Suprapubic skin (tissue), 4 donors: ENCODE measurements around the gene KLHL25. TPM values are rescaled to one million over a fixed set of nuclear protein-coding genes. Genes with fewer than 3 reads are reported as not detected.

Experiments used
- DNase-seq, 2 donors: peaks; one replicate each; pipeline ENCODE4 v3.0.0-alpha.2; 2019; ENCODE audit warnings: low spot score in 2 of 2
- H3K27ac ChIP-seq: fragments of 200-600 bp; sonication (generic); one replicate; pipeline ENCODE4 v1.5.1; 2019
- H3K27me3 ChIP-seq: fragments of 200-600 bp; sonication (generic); one replicate; pipeline ENCODE4 v1.5.1; 2019
- H3K36me3 ChIP-seq: fragments of 200-600 bp; sonication (generic); one replicate; pipeline ENCODE4 v1.5.1; 2019
- H3K4me1 ChIP-seq: fragments of 200-600 bp; sonication (generic); one replicate; pipeline ENCODE4 v1.5.1; 2019
- H3K4me3 ChIP-seq: fragments of 200-600 bp; sonication (generic); one replicate; pipeline ENCODE4 v1.5.1; 2019; ENCODE audit warnings: mild to moderate bottlenecking
- H3K9me3 ChIP-seq: fragments of 200-600 bp; sonication (generic); one replicate; pipeline ENCODE4 v1.5.1; 2019
- CTCF ChIP-seq, 2 donors: fragments of 200-600 bp in 1 of 2; fragments of 450-650 bp in 1 of 2; sonication (generic) in 1 of 2; IDR thresholded peaks; one replicate each; pipeline ENCODE4 v1.5.1; 2016 to 2019; ENCODE audit warnings: antibody characterized with exemption in 2 of 2, mild to moderate bottlenecking in 1 of 2, moderate library complexity in 1 of 2
- EP300 ChIP-seq: sonication (generic); formaldehyde crosslinking; IDR thresholded peaks from one replicate; pipeline ENCODE4 v1.6.1; 2017; ENCODE audit warnings: antibody characterized with exemption
- POLR2A ChIP-seq, 2 donors: fragments of 450-650 bp; IDR thresholded peaks; one replicate each; pipeline ENCODE4 v1.6.1; 2017; ENCODE audit warnings: antibody characterized with exemption in 2 of 2, mild to moderate bottlenecking in 2 of 2, moderate library complexity in 2 of 2
- POLR2AphosphoS5 ChIP-seq, 3 donors: sonication (generic); formaldehyde crosslinking; IDR thresholded peaks; one replicate each; pipeline ENCODE4 v1.6.1; 2017; ENCODE audit warnings: antibody characterized with exemption in 3 of 3
- WGBS: methylation state at CpG from one replicate; pipeline ENCODE4 v1.1.5; 2018; 5-methylcytosine and 5-hydroxymethylcytosine counted together
- total RNA-seq, 4 donors: library from RNA; depleted of rRNA; stranded (reverse); fragments of >200 nt; gene quantifications; one replicate each; pipeline ENCODE4 v1.1.0, GENCODE V29; 2016

Gene KLHL25
- total RNA-seq, 4 donors from 2014 or later: 14.4 to 24.8 (median 18.5) TPM

- no peak overlapping the region for H3K4me3 ChIP-seq
- TF ChIP-seq EP300 (no peak), POLR2A (IDR thresholded peaks at IDR 0.05) (no peak), POLR2AphosphoS5 (IDR thresholded peaks at IDR 0.05) (no peak), CTCF (IDR thresholded peaks at IDR 0.05) (no peak)
- WGBS: 38% methylated on average over 2 of the region's 3 CpGs
- no peaks in the 10 kb centered on the region for H3K27me3 ChIP-seq
- H3K36me3 ChIP-seq: peaks cover 18% of the 10 kb centered on the region
- peaks cover 31% of the 10 kb centered on the region for H3K4me1 ChIP-seq
- no peak for DNase-seq
- H3K9me3 ChIP-seq: no peaks in the 10 kb centered on the region
- H3K27ac ChIP-seq: no peak overlapping the region
Measured at GRCh38 chr15:85764649-85765277, 30.0 kb downstream of the KLHL25 start.

- H3K27me3 ChIP-seq: no peaks in the 10 kb centered on the region
- WGBS: 92% methylated on average over 23 of the region's 28 CpGs
- H3K27ac ChIP-seq: no peak overlapping the region
- H3K4me3 ChIP-seq: no peak overlapping the region
- H3K36me3 ChIP-seq: peaks cover 22% of the 10 kb centered on the region
- TF ChIP-seq CTCF (IDR thresholded peaks at IDR 0.05) (no peak), POLR2AphosphoS5 (IDR thresholded peaks at IDR 0.05) (no peak), POLR2A (IDR thresholded peaks at IDR 0.05) (no peak), EP300 (no peak)
- peaks cover 29% of the 10 kb centered on the region for H3K4me1 ChIP-seq
- no peak for DNase-seq
- H3K9me3 ChIP-seq: no peaks in the 10 kb centered on the region
Measured at GRCh38 chr15:85763673-85764633, 30.8 kb downstream of the KLHL25 start.

- H3K36me3 ChIP-seq: peaks cover 22% of the 10 kb centered on the region
- WGBS: 93% methylated on average over 16 of the region's 16 CpGs
- H3K4me1 ChIP-seq: peaks cover 29% of the 10 kb centered on the region
- H3K9me3 ChIP-seq: no peaks in the 10 kb centered on the region
- no peak for TF ChIP-seq POLR2A (IDR thresholded peaks at IDR 0.05)
- no peak for TF ChIP-seq POLR2AphosphoS5 (IDR thresholded peaks at IDR 0.05)
- TF ChIP-seq CTCF (IDR thresholded peaks at IDR 0.05): no peak
- no peak overlapping the region for H3K4me3 ChIP-seq
- H3K27me3 ChIP-seq: no peaks in the 10 kb centered on the region
- no peak for DNase-seq
- no peak overlapping the region for H3K27ac ChIP-seq
Measured at GRCh38 chr15:85763157-85763556, 31.6 kb downstream of the KLHL25 start.

GRCh38 chr15:85762756-85763127, 32.0 kb downstream of the KLHL25 start:
- TF ChIP-seq CTCF (IDR thresholded peaks at IDR 0.05) (no peak), EP300 (peak; percentile 38)
- Histone ChIP-seq H3K27ac (no peak overlapping the region), H3K9me3 (no peaks in the 10 kb centered on the region), H3K27me3 (no peaks in the 10 kb centered on the region), H3K4me3 (no peak overlapping the region), H3K4me1 (peaks cover 32% of the 10 kb centered on the region), H3K36me3 (peaks cover 18% of the 10 kb centered on the region)
- 93% methylated on average over 8 of the region's 8 CpGs for WGBS
- DNase-seq: no peak

GRCh38 chr15:85762039-85762755, 32.5 kb downstream of the KLHL25 start:
- no peaks in the 10 kb centered on the region for H3K27me3 ChIP-seq
- 78% methylated on average over 5 of the region's 15 CpGs for WGBS
- H3K4me3 ChIP-seq: no peak overlapping the region
- H3K9me3 ChIP-seq: no peaks in the 10 kb centered on the region
- no peak overlapping the region for H3K27ac ChIP-seq
- H3K36me3 ChIP-seq: peaks cover 18% of the 10 kb centered on the region
- H3K4me1 ChIP-seq: peaks cover 34% of the 10 kb centered on the region
- DNase-seq: no peak
- TF ChIP-seq CTCF (IDR thresholded peaks at IDR 0.05) (no peak), EP300 (no peak), POLR2AphosphoS5 (IDR thresholded peaks at IDR 0.05) (no peak), POLR2A (IDR thresholded peaks at IDR 0.05) (no peak)
